ENCODE measurements around the gene TOMM70. TPM values are rescaled to one million over a fixed set of nuclear protein-coding genes. Genes with fewer than 3 reads are reported as not detected.

Gene TOMM70
- total and polyA plus RNA-seq, 2 donors (not counting 3 experiments of a cell fraction or from before 2014, with no cell fraction given): 7.6 to 32.3 TPM

GRCh38 chr3:100364421-100364820 is 36.5 kb downstream of the TOMM70 start:
- H3K79me2 ChIP-seq (ENCODE audit: control insufficient read depth, insufficient read depth, low read length): no peaks in the 10 kb centered on the region
- no TSS peak for BruUV-seq (replicated peaks)
- H2AFZ ChIP-seq (ENCODE audit: low read depth, low read length): no peak overlapping the region
- dilution Hi-C loops (cut with MboI; ENCODE audit: extremely low pct_ligation_motif_present, low sequenced_read_pairs) (no loop called here), intact Hi-C loops (cut with micrococcal nuclease) (no loop called here)
- H3K9ac ChIP-seq (replicated peaks; ENCODE audit: extremely low read depth, insufficient read depth, low read length): no peak overlapping the region
- CTCF ChIA-PET: interaction anchor here (0.9 to 1.3 kb wide), 2 partner anchors 15 to 98 kb away, joined by 4 read pairs; no protein-coding TSS in a partner anchor
- DNase-seq (ENCODE audit: low read depth, low spot score) (no peak), FAIRE-seq (no peak)
- H3K4me1 ChIP-seq (ENCODE audit: control insufficient read depth, extremely low read depth, insufficient read depth, low read length): no peaks in the 10 kb centered on the region
- no peaks in the 10 kb centered on the region for H3K9me3 ChIP-seq (replicated peaks; ENCODE audit: control insufficient read depth, insufficient read depth, low read length)
- H3K27ac ChIP-seq (ENCODE audit: insufficient read depth, low read depth, low read length): no peak overlapping the region
- no peak for TF ChIP-seq POLR2AphosphoS5 (IDR thresholded peaks at IDR 0.05; ENCODE audit: insufficient read depth, low read depth, low read length)
- TF ChIP-seq EZH2 (IDR thresholded peaks at IDR 0.05; ENCODE audit: borderline replicate concordance, low read depth, low read length, severe bottlenecking): no peak
- TF ChIP-seq CTCF (IDR thresholded peaks at IDR 0.05; ENCODE audit: extremely low read depth in 1 of 2, insufficient read depth in 1 of 2, low read depth in 1 of 2, low read length in 2 of 2): no peak
- TF ChIP-seq GATA2 (IDR thresholded peaks at IDR 0.05; ENCODE audit: insufficient read depth, insufficient read length, low read depth, low read length): no peak
- TF ChIP-seq FOS (IDR thresholded peaks at IDR 0.05; ENCODE audit: borderline replicate concordance, insufficient read depth, low read length): no peak
- TF ChIP-seq MYC (IDR thresholded peaks at IDR 0.05; ENCODE audit: low read depth, low read length): no peak
- TF ChIP-seq MAX (IDR thresholded peaks at IDR 0.05; ENCODE audit: insufficient read depth, insufficient read length): no peak
- TF ChIP-seq POLR2A (IDR thresholded peaks at IDR 0.05; ENCODE audit: low read depth, low read length): no peak
- no peak for TF ChIP-seq JUN (IDR thresholded peaks at IDR 0.05; ENCODE audit: borderline replicate concordance, insufficient read depth, insufficient read length, low read depth)
- POLR2A ChIA-PET: no interaction called here
- no peak overlapping the region for H3K4me2 ChIP-seq (ENCODE audit: insufficient read depth, low read length)
- no peak overlapping the region for H3K4me3 ChIP-seq (replicated peaks in 1 of 3; ENCODE audit: insufficient read depth in 1 of 3, low read depth in 1 of 3, low read length in 3 of 3)
- no peaks in the 10 kb centered on the region for H3K27me3 ChIP-seq (ENCODE audit: control insufficient read depth in 2 of 2, insufficient read depth in 2 of 2, low read length in 2 of 2)
- no peaks in the 10 kb centered on the region for H3K9me1 ChIP-seq (replicated peaks; ENCODE audit: control insufficient read depth, extremely low read depth, insufficient read depth, low read length)
- H3K36me3 ChIP-seq (ENCODE audit: control insufficient read depth in 2 of 2, extremely low read depth in 1 of 2, insufficient read depth in 2 of 2, low read length in 2 of 2): peaks cover 5 to 13% of the 10 kb centered on the region in 2 experiments
- H4K20me1 ChIP-seq (replicated peaks; ENCODE audit: control insufficient read depth, extremely low read depth, insufficient read depth, low read length): no peaks in the 10 kb centered on the region

Data from endothelial cell of umbilical vein (primary cell).